Ishikawa (cell line): Measurements from ENCODE around the gene ARMC2.

ENCODE experiments used
- CEBPB ChIP-seq: IDR thresholded peaks from 2 replicates; pipeline ENCODE4 v1.6.1; 2012
- CREB1 ChIP-seq: IDR thresholded peaks from 2 replicates; pipeline ENCODE4 v1.6.1; 2012; ENCODE audit warnings: low read depth
- FOXM1 ChIP-seq: IDR thresholded peaks from 2 replicates; pipeline ENCODE4 v1.6.1; 2012; ENCODE audit warnings: low read depth, borderline replicate concordance
- MAX ChIP-seq: IDR thresholded peaks from 2 replicates; pipeline ENCODE4 v1.6.1; 2012
- REST ChIP-seq: IDR thresholded peaks from 2 replicates; pipeline ENCODE4 v1.6.1; 2012; ENCODE audit warnings: low read depth, mild to moderate bottlenecking
- TAF1 ChIP-seq: IDR thresholded peaks from 2 replicates; pipeline ENCODE4 v1.6.1; 2012; ENCODE audit warnings: low read depth, mild to moderate bottlenecking
- TCF12 ChIP-seq: IDR thresholded peaks from 2 replicates; pipeline ENCODE4 v1.6.1; 2012; ENCODE audit warnings: low read depth
- YY1 ChIP-seq: IDR thresholded peaks from 2 replicates; pipeline ENCODE4 v1.6.1; 2012; ENCODE audit warnings: low read depth
- TF ChIP-seq, protein P1 (sequence below): IDR thresholded peaks from 2 replicates; pipeline ENCODE4 v1.6.1; 2012

DNA sequence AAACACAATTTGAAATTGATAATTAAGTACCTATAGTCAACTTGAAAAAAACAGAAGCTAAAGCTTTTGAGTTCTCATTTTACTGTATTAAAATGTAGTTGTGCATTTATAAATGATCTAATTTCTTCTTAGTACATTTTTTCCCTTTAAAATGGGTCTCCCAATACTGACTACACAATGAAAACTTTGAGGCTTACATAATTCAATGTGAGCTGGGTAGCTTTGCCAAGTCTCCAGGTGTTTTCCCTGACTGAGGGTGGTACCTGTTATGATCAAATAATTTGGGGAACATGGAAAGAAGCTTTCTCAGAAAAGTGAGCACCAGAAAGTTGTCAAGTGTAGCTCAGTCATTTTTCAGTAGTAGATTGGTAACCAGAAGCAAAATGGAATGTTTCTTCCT lies 74.3 kb downstream of the ARMC2 start:
- no peak for TF ChIP-seq REST
- TF ChIP-seq MAX: no peak
- TF ChIP-seq CREB1: no peak
- no peak for TF ChIP-seq TCF12
- TF ChIP-seq CEBPB: no peak
- TF ChIP-seq YY1: no peak
- no peak for TF ChIP-seq TAF1
- TF ChIP-seq, protein P1, sequence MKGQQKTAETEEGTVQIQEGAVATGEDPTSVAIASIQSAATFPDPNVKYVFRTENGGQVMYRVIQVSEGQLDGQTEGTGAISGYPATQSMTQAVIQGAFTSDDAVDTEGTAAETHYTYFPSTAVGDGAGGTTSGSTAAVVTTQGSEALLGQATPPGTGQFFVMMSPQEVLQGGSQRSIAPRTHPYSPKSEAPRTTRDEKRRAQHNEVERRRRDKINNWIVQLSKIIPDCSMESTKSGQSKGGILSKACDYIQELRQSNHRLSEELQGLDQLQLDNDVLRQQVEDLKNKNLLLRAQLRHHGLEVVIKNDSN: no peak
- no peak for TF ChIP-seq FOXM1
